HEK293T (cell line): ENCODE data around the gene DDIT4.

Experiments
- BHLHE40 ChIP-seq: fragments of 450-650 bp; IDR thresholded peaks from 2 replicates; pipeline ENCODE4 v1.6.1; 2016; ENCODE audit warnings: mild to moderate bottlenecking, moderate library complexity, borderline replicate concordance
- FOXA1 ChIP-seq: fragments of 450-650 bp; IDR thresholded peaks from 2 replicates; pipeline ENCODE4 v1.6.1; 2016; ENCODE audit warnings: mild to moderate bottlenecking
- FOXK2 ChIP-seq: fragments of 450-650 bp; IDR thresholded peaks from 2 replicates; pipeline ENCODE4 v1.6.1; 2016; ENCODE audit warnings: mild to moderate bottlenecking
- FOXM1 ChIP-seq: fragments of 450-650 bp; IDR thresholded peaks from 2 replicates; pipeline ENCODE4 v1.6.1; 2017; ENCODE audit warnings: mild to moderate bottlenecking, borderline replicate concordance
- HDGF ChIP-seq: fragments of 450-650 bp; IDR thresholded peaks from 2 replicates; pipeline ENCODE4 v1.6.1; 2017; ENCODE audit warnings: antibody characterized with exemption, borderline replicate concordance
- NFRKB ChIP-seq: fragments of 450-650 bp; IDR thresholded peaks from 2 replicates; pipeline ENCODE4 v1.6.1; 2016; ENCODE audit warnings: mild to moderate bottlenecking, moderate library complexity
- SP1 ChIP-seq: fragments of 450-650 bp; IDR thresholded peaks from 2 replicates; pipeline ENCODE4 v1.6.1; 2017
- SUZ12 ChIP-seq: fragments of 450-650 bp; IDR thresholded peaks from 2 replicates; pipeline ENCODE4 v1.6.1; 2016; ENCODE audit warnings: mild to moderate bottlenecking
- TARDBP ChIP-seq: fragments of 450-650 bp; IDR thresholded peaks from 2 replicates; pipeline ENCODE4 v1.6.1; 2016
- ZNF384 ChIP-seq: fragments of 450-650 bp; IDR thresholded peaks from 2 replicates; pipeline ENCODE4 v1.6.1; 2016
- TF ChIP-seq, protein P1 (sequence below): fragments of 450-650 bp; IDR thresholded peaks from 2 replicates; pipeline ENCODE4 v1.6.1; 2016

DNA sequence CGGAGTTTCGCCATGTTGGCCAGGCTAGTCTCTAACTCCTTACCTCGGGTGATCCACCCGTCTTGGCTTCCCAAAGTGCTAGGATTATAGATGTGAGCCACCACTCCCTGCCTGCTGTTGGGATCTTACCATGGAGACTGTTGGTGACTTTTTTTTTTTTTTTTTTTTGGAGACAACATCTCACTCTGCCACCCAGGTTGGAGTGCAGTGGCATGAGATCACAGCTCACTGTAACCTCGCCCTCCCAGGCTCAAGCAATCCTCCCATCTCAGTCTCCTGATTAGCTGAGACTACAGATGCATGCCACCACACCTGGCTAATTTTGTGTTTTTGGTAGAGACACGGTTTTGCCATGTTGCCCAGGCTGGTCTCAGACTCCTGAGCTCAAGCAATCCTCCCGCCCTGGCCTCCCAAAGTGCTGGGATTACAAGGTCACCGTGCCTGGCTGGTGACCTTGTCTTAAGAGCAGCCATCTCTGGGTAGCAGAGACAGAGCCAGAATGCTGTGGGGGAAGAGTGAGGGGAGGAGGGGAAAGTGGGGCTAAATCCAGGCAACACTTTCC lies 32.0 kb upstream of the DDIT4 start:
- TF ChIP-seq NFRKB: no peak
- no peak for TF ChIP-seq FOXK2
- TF ChIP-seq SP1: no peak
- no peak for TF ChIP-seq FOXA1
- no peak for TF ChIP-seq HDGF
- TF ChIP-seq ZNF384: no peak
- TF ChIP-seq, protein P1, sequence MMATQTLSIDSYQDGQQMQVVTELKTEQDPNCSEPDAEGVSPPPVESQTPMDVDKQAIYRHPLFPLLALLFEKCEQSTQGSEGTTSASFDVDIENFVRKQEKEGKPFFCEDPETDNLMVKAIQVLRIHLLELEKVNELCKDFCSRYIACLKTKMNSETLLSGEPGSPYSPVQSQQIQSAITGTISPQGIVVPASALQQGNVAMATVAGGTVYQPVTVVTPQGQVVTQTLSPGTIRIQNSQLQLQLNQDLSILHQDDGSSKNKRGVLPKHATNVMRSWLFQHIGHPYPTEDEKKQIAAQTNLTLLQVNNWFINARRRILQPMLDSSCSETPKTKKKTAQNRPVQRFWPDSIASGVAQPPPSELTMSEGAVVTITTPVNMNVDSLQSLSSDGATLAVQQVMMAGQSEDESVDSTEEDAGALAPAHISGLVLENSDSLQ: no peak
- TF ChIP-seq BHLHE40: no peak
- no peak for TF ChIP-seq SUZ12
- TF ChIP-seq FOXM1: no peak
- TF ChIP-seq TARDBP: no peak
